Transverse colon (tissue), 4 donors: ENCODE results near the gene SLC5A4.

Experiments
- EP300 ChIP-seq: sonication (generic); formaldehyde crosslinking; IDR thresholded peaks from one replicate; pipeline ENCODE4 v1.6.1; 2017; ENCODE audit warnings: antibody characterized with exemption, low read depth
- POLR2A ChIP-seq: fragments of 450-650 bp; IDR thresholded peaks from one replicate; pipeline ENCODE4 v1.6.1; 2016; ENCODE audit warnings: antibody characterized with exemption, mild to moderate bottlenecking, moderate library complexity
- POLR2AphosphoS5 ChIP-seq, 3 donors: sonication (generic); formaldehyde crosslinking; IDR thresholded peaks; one replicate each; pipeline ENCODE4 v1.6.1; 2016; ENCODE audit warnings: antibody characterized with exemption in 3 of 3
- TF ChIP-seq, protein P1 (sequence below), 5 experiments: fragments of 200-600 bp in 3 of 5; fragments of 450-650 bp in 2 of 5; sonication (generic) in 3 of 5; IDR thresholded peaks; 1 replicate in 2 of 5; 2 replicates in 3 of 5; pipeline ENCODE4 v1.5.1; 2016 to 2017; ENCODE audit warnings: antibody characterized with exemption in 5 of 5, inconsistent platforms in 3 of 5, mild to moderate bottlenecking in 2 of 5, moderate library complexity in 1 of 5

DNA sequence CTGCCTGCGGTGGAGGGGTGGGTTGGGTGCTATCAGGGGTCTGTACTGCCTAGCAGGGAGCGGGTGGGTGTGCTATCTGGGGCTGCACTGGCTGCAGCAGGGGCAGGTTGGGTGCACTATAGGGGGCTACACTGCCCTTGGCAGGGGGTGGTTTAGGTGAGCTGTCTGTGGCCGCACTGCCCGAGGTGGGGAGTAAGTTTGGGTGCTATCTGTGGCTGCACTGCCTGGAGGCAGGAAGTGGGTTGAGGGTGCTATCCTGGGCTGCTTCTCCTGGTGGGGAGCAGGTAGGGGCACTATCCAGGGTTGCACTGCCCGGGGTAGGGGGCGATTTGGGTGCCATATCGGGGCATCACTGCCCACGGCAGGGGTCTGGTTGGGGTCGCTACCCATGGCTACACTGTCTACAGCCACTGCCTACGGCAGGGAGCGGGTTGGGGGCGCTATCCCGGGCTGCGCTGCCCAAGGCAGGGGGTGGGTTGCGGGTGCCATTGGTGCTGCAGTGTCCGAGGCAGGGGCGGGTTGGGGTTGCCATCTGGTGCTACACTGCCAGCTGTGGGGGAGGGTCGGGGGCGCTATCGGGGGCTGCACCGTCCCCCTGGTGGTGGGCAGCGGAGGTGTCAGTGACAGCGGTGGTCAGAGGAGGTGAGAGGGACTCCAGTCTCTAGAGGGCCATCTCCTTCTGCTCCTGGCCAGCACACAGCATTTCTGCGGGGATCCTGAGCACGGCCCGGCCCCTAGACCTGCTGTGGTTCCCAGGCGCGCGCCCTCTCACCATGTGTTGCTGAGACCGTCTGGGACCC lies 49.0 kb downstream of the SLC5A4 start:
- no peak for TF ChIP-seq EP300
- TF ChIP-seq, protein P1, sequence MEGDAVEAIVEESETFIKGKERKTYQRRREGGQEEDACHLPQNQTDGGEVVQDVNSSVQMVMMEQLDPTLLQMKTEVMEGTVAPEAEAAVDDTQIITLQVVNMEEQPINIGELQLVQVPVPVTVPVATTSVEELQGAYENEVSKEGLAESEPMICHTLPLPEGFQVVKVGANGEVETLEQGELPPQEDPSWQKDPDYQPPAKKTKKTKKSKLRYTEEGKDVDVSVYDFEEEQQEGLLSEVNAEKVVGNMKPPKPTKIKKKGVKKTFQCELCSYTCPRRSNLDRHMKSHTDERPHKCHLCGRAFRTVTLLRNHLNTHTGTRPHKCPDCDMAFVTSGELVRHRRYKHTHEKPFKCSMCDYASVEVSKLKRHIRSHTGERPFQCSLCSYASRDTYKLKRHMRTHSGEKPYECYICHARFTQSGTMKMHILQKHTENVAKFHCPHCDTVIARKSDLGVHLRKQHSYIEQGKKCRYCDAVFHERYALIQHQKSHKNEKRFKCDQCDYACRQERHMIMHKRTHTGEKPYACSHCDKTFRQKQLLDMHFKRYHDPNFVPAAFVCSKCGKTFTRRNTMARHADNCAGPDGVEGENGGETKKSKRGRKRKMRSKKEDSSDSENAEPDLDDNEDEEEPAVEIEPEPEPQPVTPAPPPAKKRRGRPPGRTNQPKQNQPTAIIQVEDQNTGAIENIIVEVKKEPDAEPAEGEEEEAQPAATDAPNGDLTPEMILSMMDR (IDR thresholded peaks at IDR 0.05) = no peak
- no peak for TF ChIP-seq POLR2A
- TF ChIP-seq POLR2AphosphoS5 (IDR thresholded peaks at IDR 0.05) = no peak
